Activated CD8-positive, alpha-beta memory T cell treated with anti-CD3 and anti-CD28 coated beads for 48 hours (primary cell): Measurements from ENCODE around the gene SERPINA5.
"Not testable (repeated sequence)": the region's sequence is repeated elsewhere in the genome, so short reads cannot be mapped to it uniquely, and the experiment has no call there.

Experiments used
- DNase-seq, 3 experiments: peaks; one replicate each; pipeline ENCODE4 v3.0.0-alpha.2; 2020; ENCODE audit warnings: low read depth in 2 of 3, low spot score in 2 of 3

Gene SERPINA5

GRCh38 chr14:94573475-94574277 lies 7.5 kb upstream of the SERPINA5 start:
- DNase-seq, result no peak

GRCh38 chr14:94574336-94574735 lies 6.9 kb upstream of the SERPINA5 start:
- no peak for DNase-seq

- no peak for DNase-seq
These were observed 5.3 kb upstream of the SERPINA5 start for GRCh38 chr14:94575730-94576585.

DNA sequence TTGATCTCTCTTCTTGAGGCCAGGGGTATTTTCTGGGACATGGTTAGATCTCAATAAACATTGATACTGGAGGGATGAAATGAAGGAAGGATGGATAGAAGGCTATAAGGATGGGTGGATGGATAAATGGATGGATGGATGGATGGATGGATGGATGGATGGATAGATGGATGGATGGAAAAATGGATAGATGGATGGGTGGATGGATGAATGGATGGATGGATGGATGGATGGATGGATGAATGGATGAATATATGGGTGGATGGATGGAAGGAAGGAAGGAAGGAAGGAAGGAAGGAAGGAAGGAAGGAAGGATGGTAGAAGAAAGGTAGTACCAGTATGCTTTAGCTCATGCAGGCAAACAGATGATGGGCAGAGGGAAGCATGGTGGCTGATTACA lies 3.8 kb upstream of the SERPINA5 start:
- not testable (repeated sequence) for DNase-seq

GRCh38 chr14:94578712-94579111 lies 2.5 kb upstream of the SERPINA5 start:
- DNase-seq, result no peak

DNA sequence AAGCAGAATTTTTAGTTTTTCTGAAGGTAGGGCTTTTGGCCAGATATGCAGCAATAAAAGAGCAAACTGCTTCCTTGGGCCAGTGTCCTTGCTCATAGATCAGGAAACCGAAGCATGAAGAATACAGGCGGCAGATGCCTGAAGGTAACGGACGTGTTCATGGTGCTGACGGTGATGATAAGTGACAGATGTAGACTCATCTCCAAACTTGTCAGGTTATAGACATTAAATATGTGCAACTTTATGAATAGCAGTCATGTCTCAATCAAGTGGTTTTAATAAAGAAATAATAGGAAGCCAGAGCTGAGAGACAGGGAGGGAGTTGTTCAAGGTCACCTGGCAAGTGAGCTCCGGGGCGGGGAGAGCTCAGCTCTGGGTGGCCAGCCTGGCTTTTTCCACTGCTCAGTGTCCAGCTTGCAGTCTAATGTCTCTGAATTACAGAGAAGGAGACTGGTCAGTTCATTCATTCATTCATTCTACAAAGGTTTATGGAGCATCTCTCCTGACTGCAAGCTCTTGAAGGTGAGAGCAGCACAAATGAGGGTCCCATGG lies 1.0 kb downstream of the SERPINA5 start:
- DNase-seq, result no peak

DNA sequence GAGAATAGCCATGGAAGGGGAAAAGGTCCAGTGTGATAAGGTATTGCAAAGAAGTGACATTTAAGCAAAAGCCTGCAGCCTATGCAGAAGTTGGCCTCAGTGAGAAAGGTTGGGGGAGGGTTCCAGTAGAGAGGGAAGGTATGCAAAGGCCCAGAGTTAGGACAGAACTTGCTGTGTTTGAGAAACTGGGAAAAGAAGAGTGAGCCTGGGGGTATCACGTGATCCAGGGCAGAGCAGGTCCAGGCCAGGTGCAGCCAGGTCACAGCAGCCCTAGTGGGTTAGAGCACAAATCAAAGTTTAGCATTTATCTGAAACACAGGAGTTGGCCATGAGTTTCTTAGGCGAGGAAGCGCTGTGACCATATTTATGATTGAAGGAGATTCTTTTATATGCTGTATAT lies 1.6 kb downstream of the SERPINA5 start:
- DNase-seq, result no peak

- DNase-seq, result no peak
These were observed 2.3 kb downstream of the SERPINA5 start for GRCh38 chr14:94583557-94583956.

DNA sequence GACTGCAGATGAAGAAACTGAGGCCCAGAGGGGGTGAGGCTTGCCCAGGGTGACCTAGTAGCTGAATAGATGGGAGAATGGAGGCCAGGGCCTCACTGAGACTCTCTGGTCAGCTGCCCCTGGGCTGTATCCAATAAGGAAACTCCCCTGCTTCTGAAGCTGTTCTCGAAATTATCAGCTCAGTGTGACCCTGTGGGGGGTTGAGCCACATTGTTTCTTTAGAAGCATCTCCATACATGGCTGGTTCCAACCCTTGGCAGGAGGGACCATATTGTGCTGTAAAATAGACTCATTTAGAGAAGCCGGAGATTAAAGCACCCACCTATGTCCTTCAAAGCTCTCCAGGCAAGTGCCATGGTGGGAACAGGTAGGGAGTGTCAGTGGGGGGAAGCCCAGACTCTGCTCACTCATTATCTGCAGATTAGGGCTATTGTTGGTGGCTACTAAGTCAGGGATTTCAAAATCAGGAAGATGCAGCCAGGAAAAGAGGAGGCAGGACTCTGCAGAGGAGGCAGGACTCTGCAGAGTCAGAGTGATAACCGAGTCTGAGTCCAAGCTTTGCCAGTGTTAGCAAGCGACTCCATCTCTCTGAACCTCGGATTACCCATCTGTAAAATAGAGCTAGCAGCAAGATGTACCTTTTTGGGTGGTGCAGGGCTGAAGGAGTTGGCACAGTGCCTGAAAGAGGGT lies 3.5 kb downstream of the SERPINA5 start:
- DNase-seq, result no peak

- no peak for DNase-seq
These were observed 5.4 kb downstream of the SERPINA5 start for GRCh38 chr14:94586635-94587034.

DNA sequence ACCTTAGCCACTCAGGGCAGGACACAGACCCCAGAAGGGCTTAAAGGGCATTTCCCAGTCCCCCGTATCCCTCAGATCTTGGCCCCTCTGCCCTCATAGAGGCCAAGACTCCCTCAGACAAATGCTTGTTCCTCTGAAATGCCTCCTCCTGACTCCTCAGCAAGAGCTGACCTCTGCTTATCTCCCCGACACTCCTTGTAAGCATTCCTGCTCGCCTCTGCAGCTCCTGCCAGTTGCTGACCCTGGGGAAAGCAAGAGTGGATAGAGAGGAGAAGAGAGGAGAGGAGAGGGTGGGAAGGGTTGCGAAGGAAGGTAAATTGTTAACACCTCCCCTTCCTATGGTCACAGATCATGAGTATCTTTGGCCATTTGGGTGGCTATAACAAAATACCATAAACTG lies 7.1 kb downstream of the SERPINA5 start:
- no peak for DNase-seq

DNA sequence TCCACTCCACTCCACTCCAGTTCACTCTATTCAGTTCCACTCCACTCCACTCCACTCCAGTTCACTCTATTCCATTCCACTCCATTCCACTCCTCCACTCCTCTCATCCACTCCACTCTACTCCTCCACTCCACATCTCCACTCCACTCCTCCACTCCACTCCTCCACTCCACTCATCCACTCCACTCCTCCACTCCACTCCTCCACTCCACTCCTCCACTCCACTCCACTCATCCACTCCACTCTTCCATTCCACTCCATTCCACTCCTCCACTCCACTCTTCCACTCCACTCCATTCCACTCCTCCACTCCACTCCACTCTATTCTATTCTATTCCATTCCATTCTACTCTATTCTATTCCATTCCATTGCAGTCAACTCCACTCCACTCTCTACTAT lies 9.8 kb downstream of the SERPINA5 start:
- DNase-seq, result no peak

DNA sequence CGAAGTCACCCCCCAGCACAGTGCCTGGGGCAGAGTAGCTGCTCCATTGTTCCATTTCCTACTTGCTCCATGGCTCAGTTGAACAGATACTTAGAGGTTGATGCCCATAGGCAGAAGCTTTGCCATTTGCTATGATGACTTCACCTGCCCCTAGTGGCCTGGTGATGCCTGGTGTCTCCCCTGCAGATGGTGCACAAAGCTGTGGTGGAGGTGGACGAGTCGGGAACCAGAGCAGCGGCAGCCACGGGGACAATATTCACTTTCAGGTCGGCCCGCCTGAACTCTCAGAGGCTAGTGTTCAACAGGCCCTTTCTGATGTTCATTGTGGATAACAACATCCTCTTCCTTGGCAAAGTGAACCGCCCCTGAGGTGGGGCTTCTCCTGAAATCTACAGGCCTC lies 10.6 kb downstream of the SERPINA5 start:
- DNase-seq, result no peak

- no peak for DNase-seq
These were observed 11.2 kb downstream of the SERPINA5 start for GRCh38 chr14:94592457-94592856.

- DNase-seq, result no peak
These were observed 12.1 kb downstream of the SERPINA5 start for GRCh38 chr14:94593376-94593748.

GRCh38 chr14:94593749-94594431 lies 12.7 kb downstream of the SERPINA5 start:
- no peak for DNase-seq

- no peak for DNase-seq
These were observed 13.2 kb downstream of the SERPINA5 start for GRCh38 chr14:94594441-94594840.

GRCh38 chr14:94595912-94596311 lies 14.7 kb downstream of the SERPINA5 start:
- DNase-seq, result no peak

DNA sequence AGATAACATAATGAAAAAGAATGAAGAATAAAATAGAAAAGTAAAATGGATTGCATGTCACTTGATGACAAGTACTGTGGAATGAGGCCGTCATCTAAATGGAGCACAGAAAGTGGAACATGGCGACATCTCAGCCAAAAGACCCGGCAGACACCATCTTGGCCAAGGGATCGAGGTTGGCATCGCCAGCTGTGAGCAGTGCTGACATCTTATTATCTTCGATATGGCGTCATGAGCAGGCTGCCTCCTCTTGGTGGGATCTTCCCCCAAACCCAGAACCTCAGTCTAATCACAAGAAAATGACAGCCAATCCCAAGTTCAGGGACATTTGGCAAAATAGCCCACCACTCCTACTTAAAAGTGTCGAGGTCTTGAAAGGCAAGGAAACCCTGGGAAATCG lies 15.1 kb downstream of the SERPINA5 start:
- no peak for DNase-seq

DNA sequence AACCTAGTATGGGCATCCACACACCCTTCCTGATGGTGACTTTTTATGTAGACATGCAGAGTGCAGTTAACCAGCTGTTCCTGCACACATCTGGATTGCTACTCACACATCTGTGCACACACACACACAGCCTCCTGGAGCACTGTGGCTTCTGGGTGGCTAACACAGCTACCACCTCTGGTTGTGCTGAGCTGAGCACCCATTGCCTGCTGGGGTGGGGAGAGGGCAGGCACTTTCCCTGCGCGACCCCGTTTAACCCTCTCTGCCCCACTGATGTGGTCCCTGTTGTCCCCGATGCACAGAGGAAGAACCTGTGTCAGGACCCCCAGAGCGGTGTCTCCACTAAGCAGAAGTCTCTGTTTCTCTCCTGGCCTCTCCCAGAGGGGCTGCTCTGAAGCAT lies 16.6 kb downstream of the SERPINA5 start:
- no peak for DNase-seq

DNA sequence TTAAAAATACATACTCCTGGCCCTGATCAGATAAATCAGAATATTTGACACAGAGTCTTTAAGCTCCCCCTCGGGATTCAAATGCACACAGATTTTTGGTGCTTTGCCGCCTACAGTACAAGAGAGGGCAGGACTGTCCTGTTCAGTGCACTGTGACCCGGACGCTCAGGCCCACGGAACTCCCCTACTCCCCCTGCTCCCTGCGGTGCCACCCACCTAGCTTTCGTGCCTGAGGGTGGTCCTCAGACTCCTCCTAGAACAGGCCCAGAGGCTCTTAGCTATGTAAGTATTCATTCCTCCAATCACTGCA lies 17.2 kb downstream of the SERPINA5 start:
- DNase-seq, result no peak
